Stimulated activated CD4-positive, alpha-beta T cell treated with anti-CD3 and anti-CD28 coated beads, Interleukin-1b, Interleukin-23, amount 100 ng/mL, for 4 hours (primary cell): ENCODE results near the gene TTC28.
"Not testable (repeated sequence)": the region's sequence is repeated elsewhere in the genome, so short reads cannot be mapped to it uniquely, and the experiment has no call there.

ENCODE experiments used
- DNase-seq, 2 donors: peaks; one replicate each; pipeline ENCODE4 v3.0.0-alpha.2; 2020; ENCODE audit warnings: low read depth in 2 of 2

TTC28 gene

GRCh38 chr22:28229566-28230485 is 449.8 kb downstream of the TTC28 start:
- DNase-seq: no peak

GRCh38 chr22:28223826-28224225 is 455.8 kb downstream of the TTC28 start:
- DNase-seq: no peak

GRCh38 chr22:28222976-28223745 is 456.5 kb downstream of the TTC28 start:
- DNase-seq: no peak

GRCh38 chr22:28222571-28222970 is 457.1 kb downstream of the TTC28 start:
- DNase-seq: no peak

GRCh38 chr22:28222052-28222451 is 457.6 kb downstream of the TTC28 start:
- no peak for DNase-seq

GRCh38 chr22:28220626-28221363 is 458.8 kb downstream of the TTC28 start:
- DNase-seq: no peak

- DNase-seq: no peak
Observed at GRCh38 chr22:28217277-28217676, 462.4 kb downstream of the TTC28 start.

GRCh38 chr22:28214750-28215149 is 464.9 kb downstream of the TTC28 start:
- not testable (repeated sequence) for DNase-seq

- DNase-seq: not testable (repeated sequence)
Observed at GRCh38 chr22:28209457-28209856, 470.2 kb downstream of the TTC28 start.

GRCh38 chr22:28208787-28209186 is 470.9 kb downstream of the TTC28 start:
- no peak for DNase-seq

GRCh38 chr22:28208036-28208435 is 471.6 kb downstream of the TTC28 start:
- no peak for DNase-seq

- DNase-seq: no peak
Observed at GRCh38 chr22:28207281-28208030, 472.2 kb downstream of the TTC28 start.

GRCh38 chr22:28205926-28206325 is 473.7 kb downstream of the TTC28 start:
- no peak for DNase-seq

- no peak for DNase-seq
Observed at GRCh38 chr22:28204382-28204781, 475.3 kb downstream of the TTC28 start.

- no peak for DNase-seq
Observed at GRCh38 chr22:28203286-28203685, 476.4 kb downstream of the TTC28 start.

- no peak for DNase-seq
Observed at GRCh38 chr22:28198692-28199091, 480.9 kb downstream of the TTC28 start.

GRCh38 chr22:28191571-28191970 is 488.1 kb downstream of the TTC28 start:
- DNase-seq: not testable (repeated sequence)

- DNase-seq: no peak
Observed at GRCh38 chr22:28188178-28188879, 491.3 kb downstream of the TTC28 start.

GRCh38 chr22:28187612-28188011 is 492.0 kb downstream of the TTC28 start:
- DNase-seq: no peak

GRCh38 chr22:28186641-28187040 is 493.0 kb downstream of the TTC28 start:
- DNase-seq: no peak

GRCh38 chr22:28185130-28185529 is 494.5 kb downstream of the TTC28 start:
- DNase-seq: no peak
